WI38 (cell line): ENCODE results near the gene ARL8B.

Experiments
- H3K4me3 ChIP-seq: 2 replicates; pipeline ENCODE4 v1.5.1; 2011; ENCODE audit warnings: low read depth, mild to moderate bottlenecking, control low read depth, low read length
- TF ChIP-seq, protein P1 (sequence below): IDR thresholded peaks from 2 replicates; pipeline ENCODE4 v1.5.1; 2012; ENCODE audit warnings: low read depth, mild to moderate bottlenecking, control low read depth, low read length

The ARL8B gene

GRCh38 chr3:5195605-5196004 is 73.5 kb downstream of the ARL8B start:
- TF ChIP-seq, protein P1, sequence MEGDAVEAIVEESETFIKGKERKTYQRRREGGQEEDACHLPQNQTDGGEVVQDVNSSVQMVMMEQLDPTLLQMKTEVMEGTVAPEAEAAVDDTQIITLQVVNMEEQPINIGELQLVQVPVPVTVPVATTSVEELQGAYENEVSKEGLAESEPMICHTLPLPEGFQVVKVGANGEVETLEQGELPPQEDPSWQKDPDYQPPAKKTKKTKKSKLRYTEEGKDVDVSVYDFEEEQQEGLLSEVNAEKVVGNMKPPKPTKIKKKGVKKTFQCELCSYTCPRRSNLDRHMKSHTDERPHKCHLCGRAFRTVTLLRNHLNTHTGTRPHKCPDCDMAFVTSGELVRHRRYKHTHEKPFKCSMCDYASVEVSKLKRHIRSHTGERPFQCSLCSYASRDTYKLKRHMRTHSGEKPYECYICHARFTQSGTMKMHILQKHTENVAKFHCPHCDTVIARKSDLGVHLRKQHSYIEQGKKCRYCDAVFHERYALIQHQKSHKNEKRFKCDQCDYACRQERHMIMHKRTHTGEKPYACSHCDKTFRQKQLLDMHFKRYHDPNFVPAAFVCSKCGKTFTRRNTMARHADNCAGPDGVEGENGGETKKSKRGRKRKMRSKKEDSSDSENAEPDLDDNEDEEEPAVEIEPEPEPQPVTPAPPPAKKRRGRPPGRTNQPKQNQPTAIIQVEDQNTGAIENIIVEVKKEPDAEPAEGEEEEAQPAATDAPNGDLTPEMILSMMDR: no peak

DNA sequence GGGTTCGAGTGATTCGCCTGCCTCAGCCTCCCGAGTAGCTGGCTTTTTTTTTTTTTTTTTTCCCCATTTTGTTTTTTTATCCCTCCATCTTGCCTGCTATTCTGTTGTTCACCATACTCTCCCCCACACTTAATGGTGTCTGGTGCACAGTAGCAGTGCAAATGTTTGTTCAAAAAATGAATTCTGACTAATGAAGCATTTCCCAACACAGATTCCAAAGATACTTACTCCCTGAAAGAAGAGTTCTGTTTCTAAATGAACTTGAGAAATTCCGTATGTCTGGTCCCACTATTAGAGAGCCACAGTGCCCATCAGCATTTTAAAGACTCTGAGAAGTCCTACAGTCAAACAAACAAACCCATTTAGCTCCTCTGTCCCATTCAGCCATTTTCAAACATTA is 74.9 kb downstream of the ARL8B start:
- no peak overlapping the region for H3K4me3 ChIP-seq
- TF ChIP-seq, protein P1: no peak

More at GRCh38 chr3:5195605-5196004, 73.5 kb downstream of the ARL8B start:
- H3K4me3 ChIP-seq: no peak overlapping the region

DNA sequence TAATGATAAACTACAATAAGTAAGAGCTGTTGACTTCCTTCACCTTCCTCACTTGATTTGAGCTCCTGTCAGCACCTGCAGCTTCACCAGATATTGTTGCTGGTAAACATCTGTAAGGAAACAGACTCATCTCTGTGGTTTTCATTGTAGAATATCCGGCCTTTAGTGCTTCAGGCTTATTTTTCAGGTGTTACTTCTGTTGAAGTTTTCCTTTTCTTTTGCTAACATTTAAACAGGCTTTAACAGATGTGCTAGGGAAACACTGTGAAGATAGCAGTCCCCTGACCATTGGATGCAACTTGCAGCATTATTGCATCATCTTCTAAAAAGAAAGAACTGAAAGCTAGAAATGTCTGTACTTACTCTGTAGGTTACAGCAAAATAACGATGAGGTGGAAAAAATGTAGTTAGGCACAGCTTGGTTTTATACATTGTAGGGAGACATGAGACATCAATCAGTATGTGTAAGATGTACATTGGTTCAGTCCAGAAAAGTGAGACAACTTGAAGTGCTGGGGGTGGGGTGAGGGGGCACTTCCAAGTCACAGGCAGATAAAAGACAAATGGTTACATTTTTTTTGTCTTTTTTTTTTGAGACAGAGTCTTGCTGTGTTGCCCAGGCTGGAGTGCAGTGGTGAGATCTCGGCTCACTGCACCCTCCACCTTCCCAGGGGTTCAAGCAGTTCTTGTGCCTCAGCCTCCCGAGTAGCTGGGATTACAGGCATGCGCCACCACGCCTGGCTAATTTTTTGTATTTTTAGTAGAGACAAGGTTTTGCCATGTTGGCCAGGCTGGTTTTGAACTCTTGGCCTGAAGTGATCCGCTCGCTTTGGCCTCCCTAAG is 75.6 kb downstream of the ARL8B start:
- TF ChIP-seq, protein P1: no peak
- no peak overlapping the region for H3K4me3 ChIP-seq

DNA sequence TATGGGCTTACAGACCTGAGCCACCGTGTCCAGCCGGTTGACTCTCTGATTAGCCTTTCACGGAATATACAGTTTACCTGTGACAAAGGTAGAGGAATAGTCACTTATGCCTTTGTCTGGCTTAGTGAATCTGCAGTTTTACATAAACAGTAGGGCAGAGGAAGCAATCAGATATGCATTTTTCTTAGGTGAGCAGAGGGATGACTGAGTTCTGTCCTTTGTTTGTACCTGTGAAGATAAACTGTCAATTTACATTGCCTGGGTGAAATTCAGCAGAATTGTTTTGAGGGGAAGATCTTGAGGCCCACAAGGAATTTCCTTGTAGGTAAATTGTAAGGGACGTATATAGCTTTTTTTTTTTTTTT is 76.2 kb downstream of the ARL8B start:
- TF ChIP-seq, protein P1: no peak
- H3K4me3 ChIP-seq: no peak overlapping the region

DNA sequence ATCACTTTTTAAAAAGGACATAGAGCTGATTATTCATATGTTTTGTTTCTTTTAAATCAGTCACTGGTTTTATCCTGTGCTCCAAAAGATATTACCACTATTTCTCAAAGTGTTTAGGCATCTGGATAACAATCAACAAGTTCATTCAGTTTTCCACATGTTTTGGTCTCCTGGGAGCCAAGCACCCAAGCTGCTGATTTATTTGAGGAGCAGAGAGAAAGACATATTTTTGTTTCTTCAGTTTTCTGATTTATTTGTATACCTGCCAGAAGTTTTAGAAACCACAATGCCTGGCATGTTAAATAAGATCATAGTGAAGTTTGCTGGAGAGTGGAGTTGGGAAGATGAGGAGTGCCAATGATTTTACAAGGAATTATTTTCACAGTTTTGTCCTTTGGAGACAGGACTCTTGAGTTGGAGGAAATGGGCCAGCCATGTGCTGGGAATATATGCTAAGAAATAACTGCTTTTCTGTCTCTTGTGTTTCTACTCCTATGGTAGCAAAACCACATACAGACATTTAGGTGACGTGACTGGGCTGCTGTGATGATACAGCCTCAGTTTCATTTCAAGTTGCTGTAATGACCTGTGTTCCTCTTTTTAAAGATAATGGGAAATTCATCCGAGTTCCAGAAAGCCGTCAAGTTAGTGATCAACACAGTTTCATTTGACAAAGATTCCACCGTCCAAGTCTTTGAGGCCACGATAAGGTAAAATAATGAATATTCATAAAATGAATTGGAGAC is 77.1 kb downstream of the ARL8B start:
- TF ChIP-seq, protein P1: no peak
- no peak overlapping the region for H3K4me3 ChIP-seq

- TF ChIP-seq, protein P1: no peak
- H3K4me3 ChIP-seq: no peak overlapping the region
Observed at GRCh38 chr3:5201536-5201935, 79.4 kb downstream of the ARL8B start.

GRCh38 chr3:5202222-5202621 is 80.1 kb downstream of the ARL8B start:
- H3K4me3 ChIP-seq: no peak overlapping the region
- TF ChIP-seq, protein P1: no peak
